Transverse colon (tissue), 4 donors: ENCODE results near the gene CYP51A1. TPM values are rescaled to one million over a fixed set of nuclear protein-coding genes. Genes with fewer than 3 reads are reported as not detected.
"Not testable (repeated sequence)": the region's sequence is repeated elsewhere in the genome, so short reads cannot be mapped to it uniquely, and the experiment has no call there.

Experiments
- DNase-seq: peaks from one replicate; pipeline ENCODE4 v3.0.0-alpha.2; 2019
- H3K27ac ChIP-seq, 4 donors: fragments of 200-600 bp; sonication (generic); 2 replicates each; pipeline ENCODE4 v1.5.1; 2016 to 2018; ENCODE audit warnings: inconsistent platforms in 4 of 4
- H3K27me3 ChIP-seq: fragments of 200-600 bp; sonication (generic); 2 replicates; pipeline ENCODE4 v1.5.1; 2017; ENCODE audit warnings: inconsistent platforms
- H3K36me3 ChIP-seq, 4 donors: fragments of 200-600 bp; sonication (generic); 2 replicates each; pipeline ENCODE4 v1.5.1; 2017 to 2019; ENCODE audit warnings: inconsistent platforms in 4 of 4
- H3K4me1 ChIP-seq, 4 donors: fragments of 200-600 bp; sonication (generic); 2 replicates each; pipeline ENCODE4 v1.5.1; 2017 to 2020; ENCODE audit warnings: inconsistent platforms in 4 of 4
- H3K4me3 ChIP-seq, 4 donors: fragments of 200-600 bp; sonication (generic); 1 replicate in 1 of 4; 2 replicates in 3 of 4; pipeline versions ENCODE4 v1.5.1 to v1.6.1; 2017 to 2019; ENCODE audit warnings: inconsistent platforms in 4 of 4
- H3K9me3 ChIP-seq, 2 donors: fragments of 200-600 bp; sonication (generic); 2 replicates each; pipeline ENCODE4 v1.5.1; 2017 to 2019; ENCODE audit warnings: inconsistent platforms in 2 of 2
- EP300 ChIP-seq: sonication (generic); formaldehyde crosslinking; IDR thresholded peaks from one replicate; pipeline ENCODE4 v1.6.1; 2017; ENCODE audit warnings: antibody characterized with exemption, low read depth
- POLR2A ChIP-seq: fragments of 450-650 bp; IDR thresholded peaks from one replicate; pipeline ENCODE4 v1.6.1; 2016; ENCODE audit warnings: antibody characterized with exemption, mild to moderate bottlenecking, moderate library complexity
- POLR2AphosphoS5 ChIP-seq, 3 donors: sonication (generic); formaldehyde crosslinking; IDR thresholded peaks; one replicate each; pipeline ENCODE4 v1.6.1; 2016; ENCODE audit warnings: antibody characterized with exemption in 3 of 3
- WGBS, 2 donors: methylation state at CpG; one replicate each; pipeline ENCODE4 v1.1.5; 2018; ENCODE audit warnings: low coverage in 1 of 2; 5-methylcytosine and 5-hydroxymethylcytosine counted together
- in situ Hi-C, 4 donors: fragments of 200-750 bp; cut with MboI; loops; one replicate each; pipeline versions ENCODE4 v1.15.0 to v1.15.1; 2017; ENCODE audit warnings: low sequenced_read_pairs in 3 of 4, low pct_ligation_motif_present in 1 of 4, low pct_unique_long_range_greater_than_20kb in 1 of 4
- intact Hi-C: fragments of 100-400 bp; cut with DNase I; formaldehyde crosslinking; loops from one replicate; pipeline ENCODE4 v1.15.1; 2023; ENCODE audit warnings: low total_unique reads
- total RNA-seq, 4 donors: library from RNA; depleted of rRNA; stranded (reverse); fragments of >200 nt; gene quantifications; one replicate each; pipeline ENCODE4 v1.1.0, GENCODE V29; 2016
- TF ChIP-seq, protein P1 (sequence below), 5 experiments: fragments of 200-600 bp in 3 of 5; fragments of 450-650 bp in 2 of 5; sonication (generic) in 3 of 5; IDR thresholded peaks; 1 replicate in 2 of 5; 2 replicates in 3 of 5; pipeline ENCODE4 v1.5.1; 2016 to 2017; ENCODE audit warnings: antibody characterized with exemption in 5 of 5, inconsistent platforms in 3 of 5, mild to moderate bottlenecking in 2 of 5, moderate library complexity in 1 of 5

Gene CYP51A1
- 10 to 100 TPM; 26.5 to 74.1 (median 58.2) TPM for total RNA-seq

DNA sequence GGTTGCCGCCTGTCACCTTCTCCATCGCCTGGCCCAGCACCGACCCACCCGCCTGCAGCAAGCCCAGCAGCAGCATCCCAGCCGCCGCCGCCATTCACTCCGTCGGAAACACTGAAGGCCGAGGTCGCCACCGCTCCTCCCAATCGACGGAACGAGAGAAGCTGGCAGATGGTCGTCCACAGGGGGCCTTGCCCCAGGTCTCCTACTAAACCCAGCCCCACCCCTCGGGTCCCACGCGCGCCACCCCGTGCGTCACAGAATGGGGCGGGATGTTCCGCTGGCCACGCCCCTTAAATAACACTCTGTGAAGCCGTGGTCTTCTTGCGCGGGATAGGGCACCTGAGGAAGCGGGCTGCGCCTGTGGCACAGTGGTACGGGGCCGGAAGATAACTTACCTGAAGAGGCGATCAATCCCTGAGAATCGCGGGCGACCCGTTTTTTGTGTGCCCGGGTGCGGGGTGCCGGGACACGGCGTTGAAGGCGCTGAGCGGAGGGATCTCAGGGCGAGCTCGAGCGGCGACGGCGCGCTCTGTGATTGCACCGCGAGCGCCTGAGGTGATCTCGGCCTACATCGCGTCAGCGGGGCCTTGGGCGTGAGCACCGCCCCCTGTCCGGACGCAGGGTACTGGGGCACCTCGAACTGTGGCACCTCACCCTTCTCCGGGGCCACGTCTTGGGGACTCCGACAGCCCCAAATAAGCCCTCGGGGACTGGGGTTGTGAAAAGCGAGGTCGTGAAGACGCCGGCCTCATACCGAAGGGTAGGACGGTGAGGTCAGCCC, at the start of gene CYP51A1:
Gene CYP51A1, minus strand, starts transcription at position 207 of the 781 bp plus-strand sequence. Its CDS starts 113 bp downstream, at position 94.
- intact Hi-C loops = no loop called here
- Histone ChIP-seq H3K4me1 (peaks cover 11 to 28% (median 14%) of the 10 kb centered on the region in 4 donors), H3K36me3 (peaks cover 0 to under 1% (median 0%) of the 10 kb centered on the region in 4 donors), H3K27me3 (no peaks in the 10 kb centered on the region), H3K27ac (peak within 1 kb of the TSS; percentile 92 to 97 (median 94)), H3K4me3 (peak within 1 kb of the TSS; percentile 57 to 98 (median 84)), H3K9me3 (no peaks in the 10 kb centered on the region)
- TF ChIP-seq POLR2AphosphoS5 (IDR thresholded peaks at IDR 0.05) (peak; percentile 87 to 95 (median 90)), EP300 (no peak), POLR2A (peak; percentile 91)
- TF ChIP-seq, protein P1, sequence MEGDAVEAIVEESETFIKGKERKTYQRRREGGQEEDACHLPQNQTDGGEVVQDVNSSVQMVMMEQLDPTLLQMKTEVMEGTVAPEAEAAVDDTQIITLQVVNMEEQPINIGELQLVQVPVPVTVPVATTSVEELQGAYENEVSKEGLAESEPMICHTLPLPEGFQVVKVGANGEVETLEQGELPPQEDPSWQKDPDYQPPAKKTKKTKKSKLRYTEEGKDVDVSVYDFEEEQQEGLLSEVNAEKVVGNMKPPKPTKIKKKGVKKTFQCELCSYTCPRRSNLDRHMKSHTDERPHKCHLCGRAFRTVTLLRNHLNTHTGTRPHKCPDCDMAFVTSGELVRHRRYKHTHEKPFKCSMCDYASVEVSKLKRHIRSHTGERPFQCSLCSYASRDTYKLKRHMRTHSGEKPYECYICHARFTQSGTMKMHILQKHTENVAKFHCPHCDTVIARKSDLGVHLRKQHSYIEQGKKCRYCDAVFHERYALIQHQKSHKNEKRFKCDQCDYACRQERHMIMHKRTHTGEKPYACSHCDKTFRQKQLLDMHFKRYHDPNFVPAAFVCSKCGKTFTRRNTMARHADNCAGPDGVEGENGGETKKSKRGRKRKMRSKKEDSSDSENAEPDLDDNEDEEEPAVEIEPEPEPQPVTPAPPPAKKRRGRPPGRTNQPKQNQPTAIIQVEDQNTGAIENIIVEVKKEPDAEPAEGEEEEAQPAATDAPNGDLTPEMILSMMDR (IDR thresholded peaks at IDR 0.05) = peak in 1 of 5 experiments; percentile 13
- 1% methylated on average over 36 of the region's 73 CpGs; no CpG with 5 or more reads in 1 of the 2 donors for WGBS, 2 donors
- in situ Hi-C loops = no loop called here
- DNase-seq = peak; percentile 96

DNA sequence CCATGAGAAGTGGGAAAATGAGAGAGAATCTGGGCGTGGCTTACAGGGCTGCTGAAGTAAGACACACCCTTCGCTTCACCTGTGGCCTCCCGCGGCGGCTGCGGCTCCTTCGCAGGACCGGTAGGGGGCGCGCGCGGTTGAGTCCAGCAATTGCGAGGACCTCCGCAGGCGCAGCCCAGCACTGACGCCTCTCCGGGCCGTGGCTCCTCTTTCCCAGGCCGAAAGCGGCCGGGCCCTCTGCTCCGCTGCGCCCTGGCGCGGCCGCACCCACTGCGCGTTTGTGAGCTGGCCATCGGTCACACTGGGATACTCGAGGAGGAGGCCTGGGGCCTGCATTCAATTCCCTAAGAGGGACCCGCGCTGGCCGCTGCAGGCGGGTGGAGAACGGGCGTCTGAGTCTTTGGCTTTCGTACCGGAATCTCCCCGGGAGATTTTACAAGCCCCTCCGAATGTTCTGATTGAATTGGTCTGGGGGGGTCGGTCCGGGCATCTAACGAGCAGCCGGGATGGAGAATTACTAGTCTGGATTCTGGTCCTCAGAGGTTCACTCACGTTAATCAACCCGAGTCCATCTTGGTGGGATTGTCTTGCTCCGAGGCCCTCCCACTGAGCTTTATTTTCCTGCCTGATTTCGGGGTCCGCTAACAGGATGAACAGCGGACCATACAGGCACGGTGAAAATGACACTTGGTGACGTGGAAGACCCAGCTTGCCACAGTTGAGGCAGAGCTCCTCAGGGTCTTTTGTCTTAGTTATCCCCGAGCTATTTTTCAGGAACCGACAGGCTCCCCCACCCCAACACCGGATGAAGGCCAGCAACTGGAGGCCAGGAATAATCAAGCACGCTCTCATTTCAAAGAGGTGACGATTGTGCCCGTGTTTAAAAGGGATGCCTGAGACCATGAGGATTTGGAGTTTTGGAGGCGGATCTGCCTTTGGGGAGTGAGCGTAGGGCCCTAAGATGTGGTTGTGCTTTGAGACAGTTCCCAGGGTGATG, 44.9 kb upstream of the CYP51A1 start, which contains the start of gene LRRD1:
Gene LRRD1, minus strand, starts transcription at position 215 of the 997 bp plus-strand sequence. CDS start 13,940 bp downstream, outside the sequence.
- 0 to 17% methylated on average over 7 to 59 of the region's 60 CpGs for WGBS, 2 donors
- in situ Hi-C loops (no loop called here), intact Hi-C loops (no loop called here)
- H3K4me3 ChIP-seq = peak within 1 kb of the TSS; percentile 26 to 58 (median 36)
- DNase-seq = peak; percentile 94
- no peaks in the 10 kb centered on the region for H3K9me3 ChIP-seq
- no peaks in the 10 kb centered on the region for H3K27me3 ChIP-seq
- H3K36me3 ChIP-seq = no peaks in the 10 kb centered on the region
- H3K27ac ChIP-seq = peak within 1 kb of the TSS; percentile 68 to 75 (median 74)
- H3K4me1 ChIP-seq = peaks cover 0 to 8% (median 3%) of the 10 kb centered on the region in 4 donors
- TF ChIP-seq EP300 (no peak), POLR2AphosphoS5 (IDR thresholded peaks at IDR 0.05) (peak in 1 of 3 donors; percentile 32), POLR2A (no peak)
- TF ChIP-seq, protein P1 (IDR thresholded peaks at IDR 0.05) = peak; percentile 91 to 99 (median 98)

GRCh38 chr7:92177362-92177761, 43.1 kb upstream of the CYP51A1 start:
- TF ChIP-seq, protein P1 (IDR thresholded peaks at IDR 0.05) = no peak
- TF ChIP-seq EP300 = no peak
- TF ChIP-seq POLR2A = no peak
- TF ChIP-seq POLR2AphosphoS5 (IDR thresholded peaks at IDR 0.05) = no peak
- DNase-seq = no peak
- Histone ChIP-seq H3K9me3 (no peaks in the 10 kb centered on the region), H3K27ac (no peak overlapping the region), H3K27me3 (no peaks in the 10 kb centered on the region), H3K4me3 (no peak overlapping the region), H3K36me3 (no peaks in the 10 kb centered on the region), H3K4me1 (peaks cover 0 to 8% (median 3%) of the 10 kb centered on the region in 4 donors)
- intact Hi-C loops (no loop called here), in situ Hi-C loops (no loop called here)

- intact Hi-C loops, H3K4me3 ChIP-seq, DNase-seq, in situ Hi-C loops, H3K9me3 ChIP-seq, H3K27ac ChIP-seq, H3K36me3 ChIP-seq, H3K4me1 ChIP-seq, H3K27me3 ChIP-seq: not testable (repeated sequence)
- WGBS, 2 donors = 77% methylated on average over 2 of the region's 2 CpGs; no CpG with 5 or more reads in 1 of the 2 donors
Observed at GRCh38 chr7:92169529-92169928, 35.3 kb upstream of the CYP51A1 start.
